GM23338 (cell line): Measurements from ENCODE around the gene MROH7.

Experiments
- CREB1 ChIP-seq: fragments of 250-450 bp; sonication (Bioruptor Pico); IDR thresholded peaks from 2 replicates; pipeline ENCODE4 v1.5.0; 2020; ENCODE audit warnings: low read depth, mild to moderate bottlenecking, moderate library complexity
- JUNB ChIP-seq: IDR thresholded peaks from one replicate; pipeline ENCODE4 v1.6.1; 2016; ENCODE audit warnings: antibody characterized with exemption; ENCODE audit not compliant: unreplicated experiment
- TF ChIP-seq, protein P1 (sequence below), 2 experiments: fragments of 200-600 bp in 1 of 2; sonication (generic) in 1 of 2; conservative IDR thresholded peaks; 2 replicates each; pipeline versions ENCODE4 v1.5.1 to v1.6.1; 2016 to 2017; ENCODE audit warnings: antibody characterized with exemption in 2 of 2, low read depth in 2 of 2, mild to moderate bottlenecking in 2 of 2, moderate library complexity in 1 of 2

DNA sequence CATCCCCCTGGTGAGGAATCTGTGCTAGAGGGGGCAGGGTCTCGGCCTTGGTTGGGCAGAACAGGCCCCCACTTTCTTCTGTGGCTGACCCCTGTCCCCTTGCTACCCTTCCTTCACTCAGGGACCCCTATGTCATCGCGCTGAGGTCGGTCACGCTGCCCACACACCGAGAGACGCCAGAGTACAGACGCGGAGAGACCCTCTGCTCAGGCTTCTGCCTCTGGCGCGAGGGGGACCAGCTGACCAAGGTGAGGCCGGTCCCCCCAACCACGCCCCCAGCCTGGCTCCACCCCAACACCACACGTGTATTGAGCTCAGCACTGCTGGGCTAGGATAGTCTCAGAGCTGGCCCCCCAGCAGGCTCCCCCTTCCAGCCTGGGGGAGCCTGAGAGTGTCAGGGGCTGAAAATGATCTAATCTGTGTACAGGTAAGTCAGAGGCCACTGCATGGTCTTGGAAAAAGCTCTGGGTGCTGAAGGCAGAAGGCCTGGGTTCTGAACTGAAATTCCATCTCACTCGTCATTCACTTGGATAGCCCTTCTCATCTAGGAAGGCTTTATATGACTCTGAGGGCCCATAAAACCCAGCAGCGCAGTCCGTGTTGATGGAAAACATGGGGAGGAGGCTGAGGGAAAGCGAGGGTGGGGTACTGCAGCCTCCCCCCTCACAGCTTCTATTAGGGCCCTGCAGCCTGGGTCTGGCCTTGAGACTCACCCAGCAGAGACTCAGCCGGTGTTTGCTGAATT lies 33.6 kb upstream of the MROH7 start:
- TF ChIP-seq JUNB = no peak
- TF ChIP-seq, protein P1, sequence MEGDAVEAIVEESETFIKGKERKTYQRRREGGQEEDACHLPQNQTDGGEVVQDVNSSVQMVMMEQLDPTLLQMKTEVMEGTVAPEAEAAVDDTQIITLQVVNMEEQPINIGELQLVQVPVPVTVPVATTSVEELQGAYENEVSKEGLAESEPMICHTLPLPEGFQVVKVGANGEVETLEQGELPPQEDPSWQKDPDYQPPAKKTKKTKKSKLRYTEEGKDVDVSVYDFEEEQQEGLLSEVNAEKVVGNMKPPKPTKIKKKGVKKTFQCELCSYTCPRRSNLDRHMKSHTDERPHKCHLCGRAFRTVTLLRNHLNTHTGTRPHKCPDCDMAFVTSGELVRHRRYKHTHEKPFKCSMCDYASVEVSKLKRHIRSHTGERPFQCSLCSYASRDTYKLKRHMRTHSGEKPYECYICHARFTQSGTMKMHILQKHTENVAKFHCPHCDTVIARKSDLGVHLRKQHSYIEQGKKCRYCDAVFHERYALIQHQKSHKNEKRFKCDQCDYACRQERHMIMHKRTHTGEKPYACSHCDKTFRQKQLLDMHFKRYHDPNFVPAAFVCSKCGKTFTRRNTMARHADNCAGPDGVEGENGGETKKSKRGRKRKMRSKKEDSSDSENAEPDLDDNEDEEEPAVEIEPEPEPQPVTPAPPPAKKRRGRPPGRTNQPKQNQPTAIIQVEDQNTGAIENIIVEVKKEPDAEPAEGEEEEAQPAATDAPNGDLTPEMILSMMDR (conservative IDR thresholded peaks at IDR 0.05; ENCODE audit: low read depth in 2 of 2) = no peak
- TF ChIP-seq CREB1 (CRISPR knock-in tag) = no peak
